22Rv1 (cell line): ENCODE measurements around the gene STOML3.

ENCODE experiments used
- H3K27ac ChIP-seq: fragments of 450-650 bp; 2 replicates; pipeline ENCODE4 v1.5.1; 2017
- CTCF ChIP-seq: fragments of 450-650 bp; IDR thresholded peaks from 2 replicates; pipeline ENCODE4 v1.5.1; 2017; ENCODE audit warnings: mild to moderate bottlenecking
- ZFX ChIP-seq: fragments of 450-650 bp; IDR thresholded peaks from 2 replicates; pipeline ENCODE4 v1.6.1; 2017; ENCODE audit warnings: antibody characterized with exemption, borderline replicate concordance

Gene STOML3

GRCh38 chr13:39035799-39036198 lies 45.2 kb upstream of the STOML3 start:
- TF ChIP-seq ZFX (no peak), CTCF (no peak)

GRCh38 chr13:39035204-39035603 lies 44.6 kb upstream of the STOML3 start:
- TF ChIP-seq ZFX (no peak), CTCF (no peak)
- H3K27ac ChIP-seq: no peak overlapping the region

More at GRCh38 chr13:39035799-39036198, 45.2 kb upstream of the STOML3 start:
- H3K27ac ChIP-seq: no peak overlapping the region

- H3K27ac ChIP-seq: no peak overlapping the region
- TF ChIP-seq CTCF: no peak
- no peak for TF ChIP-seq ZFX
Measured at GRCh38 chr13:39034085-39034484, 43.5 kb upstream of the STOML3 start.

GRCh38 chr13:39032150-39032549 lies 41.5 kb upstream of the STOML3 start:
- no peak for TF ChIP-seq ZFX
- TF ChIP-seq CTCF: no peak
- H3K27ac ChIP-seq: no peak overlapping the region

- H3K27ac ChIP-seq: no peak overlapping the region
- TF ChIP-seq ZFX: no peak
- no peak for TF ChIP-seq CTCF
Measured at GRCh38 chr13:39025433-39025839, 34.8 kb upstream of the STOML3 start.

- H3K27ac ChIP-seq: no peak overlapping the region
- TF ChIP-seq ZFX (no peak), CTCF (no peak)
Measured at GRCh38 chr13:39023761-39024160, 33.1 kb upstream of the STOML3 start.

- TF ChIP-seq CTCF: no peak
- TF ChIP-seq ZFX: no peak
- H3K27ac ChIP-seq: no peak overlapping the region
Measured at GRCh38 chr13:39023316-39023715, 32.7 kb upstream of the STOML3 start.
